ENCODE results near the gene KCTD11. TPM values are rescaled to one million over a fixed set of nuclear protein-coding genes. Genes with fewer than 3 reads are reported as not detected.

Gene KCTD11
- total and polyA plus RNA-seq, 2 of the 13 experiments (the other 11 are each of a cell fraction or from before 2014, with no cell fraction given), result 1.6 to 2.6 TPM

- H4K20me1 ChIP-seq (ENCODE audit: insufficient read depth, low read length), result no peaks in the 10 kb centered on the region
- no peak overlapping the region for H3K4me2 ChIP-seq (ENCODE audit: low read depth, low read length)
- no peaks in the 10 kb centered on the region for H3K9me3 ChIP-seq (ENCODE audit: low read length)
- ATAC-seq (no peak), DNase-seq (ENCODE audit: low spot score) (no peak), FAIRE-seq (no peak)
- H3K27ac ChIP-seq (ENCODE audit: extremely low read length, insufficient read depth, low read length), result no peak overlapping the region
- no peak for TF ChIP-seq ZNF225 (CRISPR knock-in tag; IDR thresholded peaks at IDR 0.05)
- TF ChIP-seq CENPX (CRISPR knock-in tag; IDR thresholded peaks at IDR 0.05), result no peak
- TF ChIP-seq NCOA5 (CRISPR knock-in tag; IDR thresholded peaks at IDR 0.05), result no peak
- no peak for TF ChIP-seq HNRNPL (IDR thresholded peaks at IDR 0.05; ENCODE audit: low read depth, low read length)
- no peak for TF ChIP-seq TOPORS (CRISPR knock-in tag; IDR thresholded peaks at IDR 0.05)
- no peak for TF ChIP-seq MXD4 (CRISPR knock-in tag; IDR thresholded peaks at IDR 0.05)
- no peak for TF ChIP-seq ZNF343 (CRISPR knock-in tag; IDR thresholded peaks at IDR 0.05)
- no peak for TF ChIP-seq THYN1 (CRISPR knock-in tag; IDR thresholded peaks at IDR 0.05; ENCODE audit: borderline replicate concordance, low read depth)
- TF ChIP-seq ZNF10 (CRISPR knock-in tag; IDR thresholded peaks at IDR 0.05; ENCODE audit: borderline replicate concordance, low read depth), result no peak
- no peak for TF ChIP-seq SOX6 (IDR thresholded peaks at IDR 0.05)
- TF ChIP-seq SOX6 (CRISPR knock-in tag; IDR thresholded peaks at IDR 0.05), result no peak
- no peak for TF ChIP-seq ZNF431 (CRISPR knock-in tag; IDR thresholded peaks at IDR 0.05; ENCODE audit: borderline replicate concordance, low read depth)
- TF ChIP-seq PHB2 (IDR thresholded peaks at IDR 0.05; ENCODE audit: partially characterized antibody), result no peak
- no peak for TF ChIP-seq CENPT (CRISPR knock-in tag; IDR thresholded peaks at IDR 0.05; ENCODE audit: low read depth)
- no peak for TF ChIP-seq ZNF549 (CRISPR knock-in tag; IDR thresholded peaks at IDR 0.05)
- no peak for TF ChIP-seq ZSCAN20 (CRISPR knock-in tag; IDR thresholded peaks at IDR 0.05; ENCODE audit: borderline replicate concordance)
- no peak for TF ChIP-seq ZMYM3 (CRISPR knock-in tag; IDR thresholded peaks at IDR 0.05)
- no peak for TF ChIP-seq KLF9 (CRISPR knock-in tag; IDR thresholded peaks at IDR 0.05; ENCODE audit: low read depth)
- POLR2A ChIA-PET, result no interaction called here
- BruUV-seq (replicated peaks), result no TSS peak
- 0% methylated on average over 3 of the region's 3 CpGs for WGBS (ENCODE audit: low lambda C conversion rate)
- H3K9ac ChIP-seq (ENCODE audit: insufficient read depth, low read depth, low read length), result no peak overlapping the region
- no peaks in the 10 kb centered on the region for H3K79me2 ChIP-seq (ENCODE audit: insufficient read depth, low read length)
- H3K36me3 ChIP-seq (replicated peaks in 1 of 2; ENCODE audit: control insufficient read depth in 1 of 2, insufficient read depth in 2 of 2, low read length in 2 of 2), result no peaks in the 10 kb centered on the region
- peaks cover 0 to 6% of the 10 kb centered on the region in 2 experiments; a peak in 1 of 5 replicates for H3K27me3 ChIP-seq (ENCODE audit: control insufficient read depth in 1 of 2, insufficient read depth in 2 of 2, low read length in 2 of 2)
- intact Hi-C loops (cut with micrococcal nuclease; ENCODE audit: unreplicated experiment) (loop anchor here (2.0 kb wide), 1 partner anchor 75 kb away; no protein-coding TSS in a partner anchor), in situ Hi-C loops (cut with HindIII; ENCODE audit: extremely low pct_ligation_motif_present, low pct_unique_long_range_greater_than_20kb) (no loop called here)
- no peak overlapping the region for H3K4me3 ChIP-seq (replicated peaks in 1 of 3; ENCODE audit: insufficient read depth in 1 of 3, low read depth in 2 of 3, low read length in 3 of 3)
- CTCF ChIA-PET (ENCODE audit: low intra/inter-chr PET ratio, low total read pairs), result no interaction called here
- H3K4me1 ChIP-seq (ENCODE audit: insufficient read depth, low read length), result peaks cover 14% of the 10 kb centered on the region
- H2AFZ ChIP-seq (ENCODE audit: low read length), result no peak overlapping the region
Measured at GRCh38 chr17:7361906-7362305, 9.9 kb downstream of the KCTD11 start.
